ENCODE results near the gene DLGAP1.

Gene DLGAP1

GRCh38 chr18:4236940-4237663 lies 218.0 kb downstream of the DLGAP1 start:
- no peak for DNase-seq

- no peak for DNase-seq
These were observed 221.6 kb downstream of the DLGAP1 start for GRCh38 chr18:4233468-4233867.

- DNase-seq, result no peak
These were observed 222.5 kb downstream of the DLGAP1 start for GRCh38 chr18:4232656-4233055.

- DNase-seq, result no peak
These were observed 223.8 kb downstream of the DLGAP1 start for GRCh38 chr18:4231260-4231659.

GRCh38 chr18:4230450-4231168 lies 224.5 kb downstream of the DLGAP1 start:
- no peak for DNase-seq

- no peak for DNase-seq
These were observed 230.9 kb downstream of the DLGAP1 start for GRCh38 chr18:4224031-4224704.

GRCh38 chr18:4211111-4211837 lies 243.8 kb downstream of the DLGAP1 start:
- no peak for DNase-seq

GRCh38 chr18:4208366-4208765 lies 246.7 kb downstream of the DLGAP1 start:
- DNase-seq, result no peak

GRCh38 chr18:4207383-4207985 lies 247.6 kb downstream of the DLGAP1 start:
- no peak for DNase-seq

GRCh38 chr18:4204438-4204720 lies 250.7 kb downstream of the DLGAP1 start:
- DNase-seq, result no peak

- DNase-seq, result no peak
These were observed 251.3 kb downstream of the DLGAP1 start for GRCh38 chr18:4203568-4204437.

GRCh38 chr18:4200399-4200798 lies 254.7 kb downstream of the DLGAP1 start:
- no peak for DNase-seq

- DNase-seq, result no peak
These were observed 256.2 kb downstream of the DLGAP1 start for GRCh38 chr18:4198956-4199355.

GRCh38 chr18:4196351-4196750 lies 258.8 kb downstream of the DLGAP1 start:
- DNase-seq, result no peak

GRCh38 chr18:4193086-4193485 lies 262.0 kb downstream of the DLGAP1 start:
- no peak for DNase-seq

- no peak for DNase-seq
These were observed 273.1 kb downstream of the DLGAP1 start for GRCh38 chr18:4181882-4182568.

- DNase-seq, result no peak
These were observed 274.0 kb downstream of the DLGAP1 start for GRCh38 chr18:4181086-4181485.

GRCh38 chr18:4172196-4173100 lies 282.7 kb downstream of the DLGAP1 start:
- no peak for DNase-seq

GRCh38 chr18:4157352-4157751 lies 297.8 kb downstream of the DLGAP1 start:
- DNase-seq, result no peak

GRCh38 chr18:4146797-4147196 lies 308.3 kb downstream of the DLGAP1 start:
- no peak for DNase-seq

Data from activated effector memory CD4-positive, alpha-beta T cell treated with anti-CD3 and anti-CD28 coated beads, Interleukin-2, amount 50 U/mL, for 16 hours (primary cell).